ENCODE data around the gene PXN. TPM values are rescaled to one million over a fixed set of nuclear protein-coding genes. Genes with fewer than 3 reads are reported as not detected.
"Not testable (repeated sequence)": the region's sequence is repeated elsewhere in the genome, so short reads cannot be mapped to it uniquely, and the experiment has no call there.

PXN gene
- total RNA-seq, 1 donor from 2014 or later: 98.8 TPM

DNA sequence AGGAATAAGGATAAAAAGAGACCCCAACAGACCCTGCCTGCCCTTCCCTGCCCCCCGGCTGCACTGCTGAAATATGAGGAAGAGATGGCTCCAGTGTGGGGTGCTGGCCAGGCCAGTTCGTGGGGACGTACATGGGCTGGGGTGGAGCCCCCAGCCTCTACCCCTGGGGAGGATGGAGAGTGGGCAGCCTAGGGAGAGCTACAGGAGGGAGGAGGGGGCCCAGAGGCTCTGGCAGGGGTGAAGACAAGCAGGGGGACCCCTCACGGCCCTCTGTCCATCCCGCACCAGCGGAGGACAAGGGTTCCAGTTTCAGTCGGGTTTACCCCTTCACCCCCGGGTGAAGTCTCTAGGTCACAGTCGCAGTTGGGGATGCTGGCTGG is 53.6 kb downstream of the PXN start:
- no peak for DNase-seq (ENCODE audit: low read depth)

DNA sequence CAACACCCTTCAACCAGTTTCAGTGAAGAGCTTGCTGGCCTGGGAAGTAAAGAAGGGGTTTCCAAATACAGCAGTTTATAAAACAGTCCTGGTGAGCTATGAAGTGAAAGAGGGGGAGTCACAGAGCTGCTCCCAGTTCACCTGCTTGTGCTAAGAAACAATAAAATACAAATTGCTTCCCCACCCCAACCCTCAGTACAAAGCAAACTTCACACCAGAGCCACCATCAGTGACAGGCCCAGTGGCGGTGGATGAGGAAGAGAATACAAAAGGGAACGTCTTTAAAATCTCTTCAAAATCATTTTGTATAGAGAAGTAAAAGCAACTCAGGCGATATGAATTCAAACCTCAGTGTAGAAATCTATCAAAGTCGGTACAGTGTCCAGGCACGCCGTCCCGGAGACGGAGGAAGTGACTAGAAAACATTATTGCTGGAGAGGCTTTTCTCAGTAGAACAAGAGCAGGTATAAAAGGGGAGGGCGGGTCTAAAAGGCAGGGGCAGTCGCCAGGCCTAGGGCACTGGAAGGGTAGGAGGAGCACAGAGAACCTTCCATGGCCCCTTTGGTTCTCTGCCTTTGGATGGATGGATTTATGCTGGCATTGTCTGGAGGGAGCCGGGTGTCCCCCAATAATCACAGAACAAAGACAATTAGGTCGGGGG is 54.2 kb downstream of the PXN start:
- DNase-seq (ENCODE audit: low read depth): no peak

DNA sequence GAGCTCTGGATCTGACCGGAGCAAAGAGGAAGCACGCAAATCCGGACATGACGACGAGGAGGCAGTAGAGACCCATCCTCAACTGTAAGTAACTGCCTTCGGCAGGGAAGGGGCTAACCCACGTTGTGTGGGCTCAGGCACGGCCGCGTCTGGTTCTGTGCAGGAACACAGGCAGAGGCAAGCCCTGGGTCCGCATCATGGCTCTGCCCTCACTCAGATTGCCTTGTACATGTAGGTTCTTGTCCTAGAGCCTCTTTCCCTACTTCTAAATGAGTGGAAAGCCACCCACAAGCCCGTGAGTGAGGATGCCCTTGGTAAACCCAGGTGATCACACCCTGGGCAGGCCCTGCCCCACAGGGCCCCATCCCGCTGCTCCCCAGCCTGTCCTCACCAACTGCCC is 55.7 kb downstream of the PXN start:
- DNase-seq (ENCODE audit: low read depth): no peak

DNA sequence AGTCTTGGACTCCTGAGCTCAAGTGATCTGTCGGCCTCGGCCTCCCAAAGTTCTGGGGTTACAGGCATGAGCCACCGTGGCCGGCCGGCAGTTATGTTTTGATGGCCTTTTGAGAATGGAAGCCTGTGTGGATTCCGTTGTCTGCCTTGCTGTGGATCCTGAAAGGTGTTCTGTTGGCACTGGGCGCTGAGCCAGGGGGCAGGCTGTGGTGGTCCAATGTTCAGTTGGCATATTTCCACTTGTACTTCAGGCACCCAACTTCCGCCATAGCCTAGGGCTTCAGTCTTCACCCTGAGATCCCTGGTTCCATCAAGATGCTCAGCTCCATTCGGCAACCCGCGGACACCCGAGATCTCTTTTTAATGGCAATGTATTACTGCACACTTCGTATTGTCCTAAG is 58.3 kb downstream of the PXN start:
- no peak for DNase-seq (ENCODE audit: low read depth)

DNA sequence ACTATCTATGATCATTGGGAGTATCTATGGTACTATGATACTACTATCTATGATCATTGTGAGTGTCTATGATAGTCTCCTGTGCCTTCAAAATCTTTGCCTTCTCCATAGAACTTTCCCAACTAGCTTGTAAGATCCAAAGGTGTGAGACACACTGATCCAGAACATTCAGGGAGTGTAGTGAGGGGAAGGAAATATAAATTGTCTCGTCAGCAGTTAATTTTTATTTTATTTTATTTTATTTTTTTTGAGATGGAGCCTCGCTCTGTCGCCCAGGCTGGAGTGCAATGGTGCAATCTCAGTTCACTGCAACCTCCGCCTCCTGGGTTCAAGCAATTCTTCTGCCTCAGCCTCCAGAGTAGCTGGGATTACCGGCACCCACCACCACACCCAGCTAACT is 58.7 kb downstream of the PXN start:
- not testable (repeated sequence) for DNase-seq (ENCODE audit: low read depth)

DNA sequence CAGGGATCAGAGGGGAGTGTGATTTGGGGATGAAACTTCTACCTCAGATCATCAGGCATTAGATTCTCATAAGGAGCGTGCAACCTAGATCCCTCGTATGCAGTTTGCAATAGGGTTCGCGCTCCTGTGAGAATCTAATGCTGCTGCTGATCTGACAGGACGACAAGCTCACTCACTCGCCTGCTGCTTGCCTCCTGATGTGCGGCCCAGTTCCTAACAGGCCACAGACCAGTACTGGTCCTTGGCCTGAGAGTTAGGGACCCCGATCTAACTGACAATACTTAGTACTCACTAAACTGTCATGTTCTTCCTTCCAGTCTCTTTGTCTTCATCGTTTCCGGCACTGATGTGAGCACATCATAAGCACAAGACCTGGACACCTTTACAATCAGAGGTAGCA is 59.3 kb downstream of the PXN start:
- DNase-seq (ENCODE audit: low read depth): no peak

DNA sequence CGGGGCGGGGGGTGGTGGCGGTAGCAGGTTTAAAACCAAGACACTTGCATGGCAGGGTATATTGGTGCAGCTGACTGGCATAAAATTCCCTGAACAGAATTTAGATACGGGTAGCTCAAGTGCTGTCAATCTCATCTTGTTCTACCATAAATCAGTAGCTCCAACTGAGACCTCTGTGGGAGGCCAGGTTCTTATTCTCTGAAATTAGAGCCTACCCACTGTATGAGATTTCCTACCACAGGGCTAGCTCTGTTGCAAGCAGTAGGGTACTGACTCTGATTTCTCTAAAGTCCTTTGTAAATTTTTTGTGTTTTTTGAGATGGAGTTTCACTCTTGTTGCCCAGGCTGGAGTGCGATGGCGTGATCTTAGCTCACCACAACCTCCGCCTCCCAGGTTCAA is 61.4 kb downstream of the PXN start:
- no peak for DNase-seq (ENCODE audit: low read depth)

DNA sequence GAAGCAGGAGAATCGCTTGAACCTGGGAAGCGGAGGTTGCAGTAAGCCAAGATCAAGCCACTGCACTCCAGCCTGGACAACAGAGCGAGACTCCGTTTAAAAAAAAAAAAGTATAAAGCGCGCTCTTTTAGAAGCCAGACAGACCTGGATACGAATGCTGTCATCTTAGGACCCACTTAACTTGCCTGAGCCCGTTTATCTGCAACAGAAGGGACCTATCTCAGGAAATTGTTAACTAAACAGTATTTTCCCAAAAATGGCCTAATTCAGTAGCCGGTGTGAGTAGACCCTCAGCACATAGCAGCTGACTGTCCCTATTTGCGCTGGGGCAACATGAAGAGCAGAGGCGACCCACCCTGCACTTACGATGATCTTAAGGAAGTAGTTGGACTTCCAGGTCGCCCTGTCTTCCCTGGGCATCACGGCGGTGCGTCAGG is 65.1 kb downstream of the PXN start:
- no peak for DNase-seq (ENCODE audit: low read depth)

DNA sequence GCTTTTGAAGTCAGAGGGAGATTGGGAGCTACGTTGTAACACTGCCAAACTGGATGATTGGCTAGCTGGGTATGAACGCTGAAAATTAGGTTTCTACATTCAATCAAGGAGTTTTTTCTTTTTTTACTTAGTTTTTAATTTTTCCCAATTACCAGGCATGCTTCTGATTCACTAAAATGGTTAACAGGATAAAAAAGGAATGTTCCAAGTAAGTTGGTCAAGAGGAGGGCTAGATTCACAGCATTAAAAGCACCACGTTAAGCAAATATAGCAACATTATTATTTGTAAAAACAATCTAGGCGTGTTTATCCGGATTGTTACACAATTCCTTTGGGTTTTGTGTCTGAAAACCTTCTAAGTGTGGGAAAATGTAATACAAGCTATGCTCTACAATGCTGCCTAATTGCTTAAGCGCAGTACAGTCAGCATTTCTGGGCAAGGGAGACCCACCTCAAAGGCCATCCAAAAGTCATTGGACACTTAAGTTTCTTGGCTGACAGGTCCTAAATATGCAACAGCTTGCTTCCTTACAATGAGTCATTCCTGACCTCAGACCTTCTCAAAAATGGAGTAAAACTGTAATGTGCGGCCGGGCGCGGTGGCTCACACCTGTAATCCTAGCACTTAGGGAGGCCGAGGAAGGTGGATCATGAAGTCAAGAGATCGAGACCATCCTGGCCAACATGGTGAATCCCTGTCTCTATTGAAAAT is 65.8 kb downstream of the PXN start:
- peak; percentile 34 for DNase-seq (ENCODE audit: low read depth)

DNA sequence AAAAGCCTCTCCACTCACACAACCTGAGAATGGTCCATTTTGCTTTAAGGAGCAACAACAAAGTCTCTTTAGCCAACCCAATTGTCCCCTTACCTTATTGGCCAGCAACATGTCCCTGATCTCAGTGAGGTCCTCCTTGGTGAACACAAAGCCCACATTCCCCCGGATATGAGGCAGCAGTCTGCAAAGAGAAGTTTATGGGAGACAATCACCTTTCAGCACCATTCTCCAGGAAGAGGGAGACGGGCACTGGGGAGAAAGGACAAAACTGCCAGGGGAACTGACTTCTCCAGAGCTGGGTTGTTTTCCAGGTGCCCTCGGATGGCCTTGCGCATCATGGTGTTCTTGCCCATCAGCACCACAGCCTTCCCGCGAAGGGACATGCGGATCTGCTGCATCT is 66.5 kb downstream of the PXN start:
- DNase-seq (ENCODE audit: low read depth): no peak

DNA sequence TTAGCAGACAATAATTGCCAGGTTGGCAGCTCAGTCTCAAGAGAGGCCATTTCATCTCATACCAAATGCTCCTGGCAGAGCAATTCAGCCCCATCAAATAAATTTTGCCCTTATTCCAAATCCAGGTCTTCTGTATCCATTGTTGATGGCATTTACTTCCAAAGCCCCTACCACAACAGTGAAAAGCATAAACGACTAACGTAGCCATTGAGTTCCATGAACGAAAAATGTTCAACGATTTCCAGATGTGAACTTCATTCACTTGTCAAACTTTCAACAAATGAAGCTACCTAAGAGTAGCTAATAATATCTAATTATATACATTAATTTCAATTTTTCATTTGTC is 68.0 kb downstream of the PXN start:
- DNase-seq (ENCODE audit: low read depth): no peak

DNA sequence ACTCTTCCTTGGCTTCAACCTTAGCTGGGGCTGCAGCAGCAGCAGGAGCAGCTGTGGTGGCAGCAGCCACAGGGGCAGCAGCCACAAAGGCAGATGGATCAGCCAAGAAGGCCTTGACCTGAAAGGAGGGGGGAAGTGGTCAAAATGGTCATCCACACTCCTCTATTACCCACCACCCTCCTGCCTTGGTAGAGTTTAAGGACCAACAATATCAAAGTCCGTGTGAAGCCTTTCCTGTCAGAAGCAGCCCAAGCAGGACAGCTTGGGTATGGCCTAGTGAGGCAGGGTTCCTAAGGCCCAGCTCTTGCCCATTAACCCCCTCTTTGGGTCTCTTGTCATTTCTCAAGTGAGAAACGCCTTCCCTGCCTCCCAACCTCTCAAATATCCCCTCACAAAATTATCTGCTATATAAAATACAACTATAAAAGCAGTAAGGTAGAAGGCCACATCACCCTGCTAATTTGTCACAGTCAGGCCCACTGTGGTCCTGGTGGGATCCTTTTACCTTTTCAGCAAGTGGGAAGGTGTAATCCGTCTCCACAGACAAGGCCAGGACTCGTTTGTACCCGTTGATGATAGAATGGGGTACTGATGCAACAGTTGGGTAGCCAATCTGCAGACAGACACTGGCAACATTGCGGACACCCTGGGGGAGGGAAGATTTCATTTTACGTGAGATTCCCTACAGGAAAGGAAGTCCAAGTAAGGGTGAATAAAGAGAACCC is 68.6 kb downstream of the PXN start:
- peak; percentile 45 for DNase-seq (ENCODE audit: low read depth)

DNA sequence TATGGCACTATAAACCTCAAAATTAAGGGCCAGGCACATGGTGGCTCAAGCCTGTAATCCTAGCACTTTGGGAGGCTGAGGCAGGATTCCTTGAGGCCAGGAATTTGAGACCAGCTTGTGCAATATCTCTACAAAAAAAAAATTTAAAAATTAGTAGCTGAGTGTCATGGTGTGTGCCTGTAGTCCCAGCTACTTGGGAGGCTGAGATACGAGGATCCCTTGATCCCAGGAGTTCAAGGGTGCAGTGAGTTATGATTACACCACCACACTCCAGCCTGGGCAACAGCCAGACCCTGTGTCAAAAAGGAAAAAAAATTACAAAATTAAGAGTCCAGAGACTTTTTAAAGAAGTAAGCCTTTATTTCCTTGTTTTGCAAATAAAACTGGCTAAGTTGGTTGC is 69.2 kb downstream of the PXN start:
- no peak for DNase-seq (ENCODE audit: low read depth)

DNA sequence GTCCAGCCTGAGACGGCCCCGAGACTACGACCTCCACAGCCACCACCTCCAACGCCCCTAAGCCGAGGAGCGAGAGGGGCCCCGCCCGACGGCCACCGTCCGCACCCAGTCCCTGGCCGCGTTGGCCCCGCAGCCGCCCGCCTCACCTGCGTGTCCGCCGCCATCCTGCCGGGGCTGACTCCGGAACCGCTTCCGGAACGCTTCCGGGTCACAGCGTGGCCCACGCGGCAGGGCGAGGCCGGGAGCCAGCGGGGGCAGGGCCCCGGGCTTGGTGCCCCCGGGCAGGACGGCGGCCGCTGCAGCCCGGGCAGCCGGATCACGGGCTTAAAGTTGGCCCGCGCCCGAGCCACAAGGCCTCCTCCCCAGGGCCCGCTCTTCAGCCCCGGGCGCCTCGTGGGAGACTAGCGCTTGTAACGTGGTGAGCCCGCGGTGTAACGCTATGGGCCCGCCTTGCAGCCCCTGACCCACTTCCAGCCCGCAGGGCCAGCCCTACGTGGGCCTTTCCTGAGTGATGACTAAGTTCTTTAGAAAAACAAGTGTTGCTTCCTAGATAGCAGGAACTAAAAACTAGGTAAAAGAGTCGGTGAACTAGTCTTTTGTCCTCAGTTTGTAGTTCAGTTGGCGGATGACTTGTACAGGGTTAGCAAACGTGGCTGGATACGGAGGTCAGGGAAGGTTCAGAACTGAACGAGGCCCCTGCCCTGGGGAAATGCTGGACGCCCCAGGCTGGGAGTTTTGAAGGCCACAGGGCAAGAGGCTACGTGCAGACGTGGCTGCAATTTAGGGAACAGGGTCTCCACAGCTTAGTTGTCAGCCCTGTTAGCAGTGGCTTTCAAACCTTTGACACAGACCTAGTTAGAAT is 70.8 kb downstream of the PXN start, which contains the start of gene GCN1:
Gene GCN1, minus strand, starts transcription at position 182 of the 862 bp plus-strand sequence. Its CDS starts 18 bp downstream, at position 164.
- DNase-seq (ENCODE audit: low read depth): peak; percentile 87

DNA sequence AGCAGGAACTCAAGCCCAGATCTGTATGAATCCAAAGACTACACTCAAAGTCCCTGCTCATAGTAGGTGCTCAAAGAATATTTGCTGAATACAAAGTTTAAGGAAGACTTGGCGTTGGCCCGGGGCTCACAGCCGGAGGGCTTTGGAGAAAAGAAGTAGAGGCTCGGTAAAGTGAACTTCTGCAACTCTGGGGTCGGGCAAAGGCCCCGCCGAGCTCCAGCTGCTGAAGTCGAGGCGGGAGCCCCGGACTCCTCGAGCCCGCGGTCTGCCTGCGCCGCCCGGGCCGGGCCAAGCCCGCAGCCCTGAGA is 71.3 kb downstream of the PXN start:
- DNase-seq (ENCODE audit: low read depth): no peak

DNA sequence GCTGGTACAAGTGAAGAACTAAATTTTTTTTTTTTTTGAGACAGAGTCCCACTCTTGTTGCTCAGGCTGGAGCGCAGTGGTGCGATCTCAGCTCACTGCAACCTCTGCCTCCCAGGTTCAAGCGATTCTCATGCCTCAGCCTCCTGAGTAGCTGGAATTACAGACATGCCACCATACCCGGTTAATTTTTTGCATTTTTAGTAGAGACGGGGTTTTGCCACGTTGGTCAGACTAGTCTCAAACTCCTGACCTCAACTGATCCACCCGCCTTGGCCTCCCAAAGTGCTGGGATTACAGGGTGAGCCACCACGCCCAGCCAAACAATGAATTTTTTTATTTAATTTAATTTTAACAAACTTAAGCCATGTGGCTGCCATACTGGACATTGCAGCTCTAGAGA is 72.2 kb downstream of the PXN start:
- DNase-seq (ENCODE audit: low read depth): not testable (repeated sequence)

DNA sequence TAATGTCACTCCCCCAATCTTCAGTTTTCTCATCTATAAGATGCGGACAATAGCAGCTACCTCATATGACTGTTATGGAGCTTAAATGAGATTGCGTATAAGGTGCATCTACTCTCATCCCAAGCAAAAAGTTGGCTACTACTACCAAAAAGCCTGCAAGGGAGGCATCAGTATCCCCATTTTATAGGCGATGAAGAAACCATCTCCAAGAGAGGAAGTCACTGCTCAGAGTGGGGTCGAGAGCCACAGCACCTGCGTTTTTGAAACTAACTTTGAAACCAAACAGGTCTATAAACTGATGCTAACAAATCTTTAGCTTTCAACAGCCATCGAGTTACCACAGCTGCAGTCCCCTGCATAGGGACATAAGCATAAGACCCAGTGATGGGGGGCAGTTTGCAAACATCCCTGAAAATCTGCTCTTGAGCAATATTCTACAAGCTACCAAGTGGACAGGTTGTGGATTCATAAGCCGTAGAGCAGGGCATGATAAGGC is 74.5 kb downstream of the PXN start:
- no peak for DNase-seq (ENCODE audit: low read depth)

DNA sequence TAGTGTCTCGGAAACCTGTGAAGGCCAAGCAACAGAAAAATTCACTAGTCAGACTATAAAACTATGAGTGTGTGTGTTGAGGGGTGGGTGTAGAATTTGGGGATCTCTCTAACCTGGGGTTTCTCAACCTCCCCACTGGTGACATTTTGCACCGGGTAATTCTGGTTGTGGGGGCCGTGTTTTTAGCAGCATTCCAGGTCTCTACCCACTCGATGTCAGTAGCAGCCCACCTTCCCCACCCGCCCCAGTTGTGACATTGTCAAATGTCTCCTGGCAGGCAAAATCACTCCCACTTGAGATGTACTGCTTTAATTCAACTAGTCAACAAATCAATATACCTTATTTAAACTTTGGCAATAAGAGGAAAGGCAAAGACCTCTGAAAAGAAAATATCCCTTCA is 75.1 kb downstream of the PXN start:
- no peak for DNase-seq (ENCODE audit: low read depth)

DNA sequence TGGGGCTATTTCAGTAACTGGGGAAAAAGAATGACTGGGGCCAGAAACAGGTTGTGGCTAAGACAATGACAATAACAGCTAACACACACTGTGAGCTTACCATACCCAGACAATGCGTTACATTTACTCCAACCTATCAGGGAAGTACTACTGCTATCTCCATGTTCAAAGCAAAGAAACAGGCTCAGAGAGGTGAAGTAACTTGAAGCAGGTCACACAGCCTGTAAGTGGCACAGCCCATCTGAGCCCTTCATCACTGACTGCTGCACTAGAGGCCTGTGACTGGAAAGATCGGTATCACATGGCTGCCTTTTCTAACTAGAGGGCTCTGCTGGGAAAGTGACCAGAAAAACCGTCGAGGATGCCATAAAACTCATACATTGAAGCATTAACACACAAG is 78.9 kb downstream of the PXN start:
- DNase-seq (ENCODE audit: low read depth): no peak

DNA sequence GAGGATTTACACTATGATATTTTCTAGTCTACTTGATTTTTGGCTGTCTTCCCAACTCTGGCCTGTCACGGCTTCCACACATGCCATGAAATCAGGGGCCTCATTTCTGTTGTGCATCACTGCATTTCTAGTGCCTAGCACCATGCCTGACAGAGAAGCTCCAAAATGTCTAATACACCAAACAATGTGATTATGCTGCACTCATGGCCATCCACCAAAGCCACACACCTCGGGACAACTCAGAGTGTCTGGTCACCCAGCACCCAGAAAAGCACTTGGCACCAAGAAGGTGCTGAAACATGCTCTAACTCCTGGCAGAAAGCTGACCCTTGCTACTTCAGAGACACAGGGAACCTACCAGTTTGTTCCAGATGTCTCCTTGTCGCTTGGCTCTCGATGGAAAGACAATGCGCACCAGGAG is 82.3 kb downstream of the PXN start:
- no peak for DNase-seq (ENCODE audit: low read depth)

DNA sequence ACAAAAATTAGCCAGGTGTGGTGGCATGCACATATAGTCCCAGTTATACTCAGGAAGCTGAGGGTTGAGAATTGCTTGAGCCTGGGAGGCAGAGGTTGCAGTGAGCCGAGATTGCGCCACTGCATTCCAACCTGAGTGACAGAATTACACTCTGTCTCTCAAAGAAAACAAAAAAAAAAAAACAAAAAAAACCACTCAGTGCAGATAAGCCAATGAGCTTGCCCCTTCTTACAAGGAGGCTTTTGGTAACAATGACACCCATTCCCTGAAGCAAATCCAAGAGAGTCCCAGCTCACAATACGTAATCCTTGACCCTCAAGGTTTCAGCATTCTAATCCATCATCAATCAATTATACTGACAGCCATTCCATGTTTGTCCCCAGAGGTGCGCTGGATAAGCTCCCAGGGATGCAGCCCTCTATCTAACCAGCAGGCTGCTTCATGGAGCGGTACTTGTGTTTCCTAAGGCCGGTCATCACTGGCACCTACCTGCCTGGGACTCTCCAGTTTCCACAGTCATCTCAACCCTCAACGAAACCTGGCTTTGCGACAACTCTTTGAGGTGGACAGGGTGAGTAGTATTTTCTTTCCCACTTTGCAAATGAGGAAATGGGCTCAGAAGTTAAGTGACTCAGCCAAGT is 83.4 kb downstream of the PXN start:
- DNase-seq (ENCODE audit: low read depth): no peak
